ENCODE measurements around the gene EGLN1.
A peak's percentile ranks its signal among the peaks of the same experiment; 100 is the strongest.

Gene EGLN1

GRCh38 chr1:231418101-231418740, 3.9 kb downstream of the EGLN1 start:
- no peaks in the 10 kb centered on the region for H3K27me3 Mint-ChIP-seq
- H3K36me3 Mint-ChIP-seq, result peaks cover 6 to 22% of the 10 kb centered on the region in 2 donors
- ATAC-seq (replicated peaks) (no peak), DNase-seq (no peak)
- H3K4me3 Mint-ChIP-seq, result peak overlapping the region in 1 of 2 donors; percentile 7
- H3K9me3 Mint-ChIP-seq, result peaks cover 0 to 2% of the 10 kb centered on the region in 2 donors
- no peak overlapping the region for H3K27ac Mint-ChIP-seq
- H3K4me1 Mint-ChIP-seq, result peaks cover 25 to 52% of the 10 kb centered on the region in 2 donors

- Mint-ChIP-seq H3K4me1 (peaks cover 29 to 59% of the 10 kb centered on the region in 2 donors), H3K4me3 (peak overlapping the region in 1 of 2 donors; percentile 8), H3K36me3 (peaks cover 9 to 29% of the 10 kb centered on the region in 2 donors), H3K9me3 (peaks cover 0 to 3% of the 10 kb centered on the region in 2 donors), H3K27ac (no peak overlapping the region), H3K27me3 (no peaks in the 10 kb centered on the region)
- DNase-seq, result no peak
- no peak for ATAC-seq (replicated peaks)
Measured at GRCh38 chr1:231417513-231417912, 4.6 kb downstream of the EGLN1 start.

- ATAC-seq (replicated peaks) (no peak), DNase-seq (no peak)
- no peaks in the 10 kb centered on the region for H3K27me3 Mint-ChIP-seq
- peaks cover 0 to 3% of the 10 kb centered on the region in 2 donors for H3K9me3 Mint-ChIP-seq
- peaks cover 31 to 60% of the 10 kb centered on the region in 2 donors for H3K4me1 Mint-ChIP-seq
- H3K36me3 Mint-ChIP-seq, result peaks cover 9 to 32% of the 10 kb centered on the region in 2 donors
- no peak overlapping the region for H3K4me3 Mint-ChIP-seq
- H3K27ac Mint-ChIP-seq, result no peak overlapping the region
Measured at GRCh38 chr1:231416901-231417300, 5.2 kb downstream of the EGLN1 start.

GRCh38 chr1:231415018-231415583, 7.0 kb downstream of the EGLN1 start:
- ATAC-seq (replicated peaks), result no peak
- Mint-ChIP-seq H3K9me3 (peaks cover 0 to 3% of the 10 kb centered on the region in 2 donors), H3K27me3 (no peaks in the 10 kb centered on the region), H3K4me3 (no peak overlapping the region), H3K27ac (peak overlapping the region; percentile 44), H3K36me3 (peaks cover 9 to 36% of the 10 kb centered on the region in 2 donors), H3K4me1 (peaks cover 32 to 64% of the 10 kb centered on the region in 2 donors)
- no peak for DNase-seq

- peak overlapping the region; percentile 4 for H3K27ac Mint-ChIP-seq
- peaks cover 9 to 33% of the 10 kb centered on the region in 2 donors for H3K36me3 Mint-ChIP-seq
- peaks cover 0 to 3% of the 10 kb centered on the region in 2 donors for H3K9me3 Mint-ChIP-seq
- no peak for ATAC-seq (replicated peaks)
- peaks cover 27 to 57% of the 10 kb centered on the region in 2 donors for H3K4me1 Mint-ChIP-seq
- DNase-seq, result no peak
- H3K4me3 Mint-ChIP-seq, result no peak overlapping the region
- H3K27me3 Mint-ChIP-seq, result no peaks in the 10 kb centered on the region
Measured at GRCh38 chr1:231414260-231415016, 7.6 kb downstream of the EGLN1 start.

- Mint-ChIP-seq H3K27ac (no peak overlapping the region), H3K9me3 (peaks cover 0 to 3% of the 10 kb centered on the region in 2 donors), H3K36me3 (peaks cover 9 to 30% of the 10 kb centered on the region in 2 donors), H3K27me3 (no peaks in the 10 kb centered on the region), H3K4me3 (no peak overlapping the region), H3K4me1 (peaks cover 23 to 50% of the 10 kb centered on the region in 2 donors)
- DNase-seq (no peak), ATAC-seq (replicated peaks) (no peak)
Measured at GRCh38 chr1:231413749-231414082, 8.4 kb downstream of the EGLN1 start.

- Mint-ChIP-seq H3K27ac (no peak overlapping the region), H3K27me3 (no peaks in the 10 kb centered on the region), H3K9me3 (peaks cover 0 to 3% of the 10 kb centered on the region in 2 donors), H3K4me1 (peaks cover 20 to 33% of the 10 kb centered on the region in 2 donors), H3K4me3 (no peak overlapping the region), H3K36me3 (peaks cover 9 to 29% of the 10 kb centered on the region in 2 donors)
- no peak for ATAC-seq (replicated peaks)
- DNase-seq, result no peak
Measured at GRCh38 chr1:231411036-231411531, 11.0 kb downstream of the EGLN1 start.

GRCh38 chr1:231410036-231410612, 12.0 kb downstream of the EGLN1 start:
- peaks cover 0 to 3% of the 10 kb centered on the region in 2 donors for H3K9me3 Mint-ChIP-seq
- H3K27ac Mint-ChIP-seq, result no peak overlapping the region
- peaks cover 24 to 37% of the 10 kb centered on the region in 2 donors for H3K4me1 Mint-ChIP-seq
- peaks cover 10 to 36% of the 10 kb centered on the region in 2 donors for H3K36me3 Mint-ChIP-seq
- no peak for ATAC-seq (replicated peaks)
- DNase-seq, result no peak
- H3K4me3 Mint-ChIP-seq, result no peak overlapping the region
- no peaks in the 10 kb centered on the region for H3K27me3 Mint-ChIP-seq

GRCh38 chr1:231408528-231409094, 13.5 kb downstream of the EGLN1 start:
- H3K4me1 Mint-ChIP-seq, result peaks cover 18 to 29% of the 10 kb centered on the region in 2 donors
- no peak overlapping the region for H3K4me3 Mint-ChIP-seq
- no peak for ATAC-seq (replicated peaks)
- H3K9me3 Mint-ChIP-seq, result peaks cover 0 to 3% of the 10 kb centered on the region in 2 donors
- H3K27ac Mint-ChIP-seq, result no peak overlapping the region
- H3K27me3 Mint-ChIP-seq, result no peaks in the 10 kb centered on the region
- H3K36me3 Mint-ChIP-seq, result peaks cover 8 to 27% of the 10 kb centered on the region in 2 donors
- no peak for DNase-seq

- Mint-ChIP-seq H3K27ac (no peak overlapping the region), H3K4me1 (peaks cover 11 to 21% of the 10 kb centered on the region in 2 donors), H3K36me3 (peaks cover 2 to 19% of the 10 kb centered on the region in 2 donors), H3K9me3 (no peaks in the 10 kb centered on the region), H3K27me3 (no peaks in the 10 kb centered on the region), H3K4me3 (no peak overlapping the region)
- ATAC-seq (replicated peaks) (no peak), DNase-seq (no peak)
Measured at GRCh38 chr1:231407547-231408396, 14.3 kb downstream of the EGLN1 start.

- Mint-ChIP-seq H3K4me3 (no peak overlapping the region), H3K4me1 (peaks cover 7 to 17% of the 10 kb centered on the region in 2 donors), H3K9me3 (no peaks in the 10 kb centered on the region), H3K27ac (no peak overlapping the region), H3K36me3 (peaks cover 5 to 12% of the 10 kb centered on the region in 2 donors), H3K27me3 (no peaks in the 10 kb centered on the region)
- no peak for DNase-seq
- no peak for ATAC-seq (replicated peaks)
Measured at GRCh38 chr1:231407049-231407448, 15.0 kb downstream of the EGLN1 start.

GRCh38 chr1:231404318-231404717, 17.8 kb downstream of the EGLN1 start:
- no peak overlapping the region for H3K4me3 Mint-ChIP-seq
- ATAC-seq (replicated peaks) (no peak), DNase-seq (no peak)
- no peak overlapping the region for H3K27ac Mint-ChIP-seq
- no peaks in the 10 kb centered on the region for H3K27me3 Mint-ChIP-seq
- H3K9me3 Mint-ChIP-seq, result no peaks in the 10 kb centered on the region
- H3K4me1 Mint-ChIP-seq, result peaks cover 5 to 11% of the 10 kb centered on the region in 2 donors
- H3K36me3 Mint-ChIP-seq, result peaks cover 6 to 9% of the 10 kb centered on the region in 2 donors

- Mint-ChIP-seq H3K4me1 (peaks cover 16 to 31% of the 10 kb centered on the region in 2 donors), H3K4me3 (no peak overlapping the region), H3K36me3 (peaks cover 6 to 13% of the 10 kb centered on the region in 2 donors), H3K27me3 (no peaks in the 10 kb centered on the region), H3K27ac (no peak overlapping the region), H3K9me3 (no peaks in the 10 kb centered on the region)
- ATAC-seq (replicated peaks), result no peak
- no peak for DNase-seq
Measured at GRCh38 chr1:231401478-231401877, 20.6 kb downstream of the EGLN1 start.

Measured in stimulated activated naive B cell treated with anti-CD40 and anti-IgM and Interleukin-4, amounts not matched to agents 10 μg/mL and 1 μg/mL and 100 μg/mL, for 72 hours (primary cell).